ENCODE data around the gene BEND6.

DNA sequence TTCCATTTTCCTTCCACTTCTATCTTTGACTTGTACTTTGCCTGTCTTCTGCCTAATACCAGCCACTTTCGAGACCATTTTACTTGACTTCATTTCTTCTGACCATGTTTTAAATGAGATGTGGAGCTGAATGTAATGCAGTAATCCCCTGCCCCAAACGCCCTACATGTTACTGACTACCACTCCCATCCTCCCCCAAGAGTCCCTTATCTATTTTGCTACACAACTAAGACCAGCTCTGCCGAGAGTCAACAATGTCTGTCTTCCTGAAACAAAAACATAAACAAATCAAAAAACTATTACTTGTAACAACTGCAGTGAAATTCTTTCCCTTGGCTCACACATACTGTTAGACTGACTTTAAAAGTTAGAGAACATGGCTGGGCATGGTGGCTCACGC is 64.5 kb downstream of the BEND6 start:
- TF ChIP-seq, protein P1, sequence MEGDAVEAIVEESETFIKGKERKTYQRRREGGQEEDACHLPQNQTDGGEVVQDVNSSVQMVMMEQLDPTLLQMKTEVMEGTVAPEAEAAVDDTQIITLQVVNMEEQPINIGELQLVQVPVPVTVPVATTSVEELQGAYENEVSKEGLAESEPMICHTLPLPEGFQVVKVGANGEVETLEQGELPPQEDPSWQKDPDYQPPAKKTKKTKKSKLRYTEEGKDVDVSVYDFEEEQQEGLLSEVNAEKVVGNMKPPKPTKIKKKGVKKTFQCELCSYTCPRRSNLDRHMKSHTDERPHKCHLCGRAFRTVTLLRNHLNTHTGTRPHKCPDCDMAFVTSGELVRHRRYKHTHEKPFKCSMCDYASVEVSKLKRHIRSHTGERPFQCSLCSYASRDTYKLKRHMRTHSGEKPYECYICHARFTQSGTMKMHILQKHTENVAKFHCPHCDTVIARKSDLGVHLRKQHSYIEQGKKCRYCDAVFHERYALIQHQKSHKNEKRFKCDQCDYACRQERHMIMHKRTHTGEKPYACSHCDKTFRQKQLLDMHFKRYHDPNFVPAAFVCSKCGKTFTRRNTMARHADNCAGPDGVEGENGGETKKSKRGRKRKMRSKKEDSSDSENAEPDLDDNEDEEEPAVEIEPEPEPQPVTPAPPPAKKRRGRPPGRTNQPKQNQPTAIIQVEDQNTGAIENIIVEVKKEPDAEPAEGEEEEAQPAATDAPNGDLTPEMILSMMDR (IDR thresholded peaks at IDR 0.05; ENCODE audit: low read depth, low read length), result no peak
- no peak for TF ChIP-seq POLR2A (IDR thresholded peaks at IDR 0.05; ENCODE audit: extremely low read depth, insufficient read length)
- TF ChIP-seq, protein P2, sequence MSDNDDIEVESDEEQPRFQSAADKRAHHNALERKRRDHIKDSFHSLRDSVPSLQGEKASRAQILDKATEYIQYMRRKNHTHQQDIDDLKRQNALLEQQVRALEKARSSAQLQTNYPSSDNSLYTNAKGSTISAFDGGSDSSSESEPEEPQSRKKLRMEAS (IDR thresholded peaks at IDR 0.05; ENCODE audit: low read depth, low read length), result no peak
- TF ChIP-seq MYC (IDR thresholded peaks at IDR 0.05; ENCODE audit: low read depth, low read length), result no peak
